ENCODE results near the gene GLCCI1. TPM values are rescaled to one million over a fixed set of nuclear protein-coding genes. Genes with fewer than 3 reads are reported as not detected.

GLCCI1 gene
- total RNA-seq, 2 donors from 2014 or later: 7.5 to 8.3 TPM

DNA sequence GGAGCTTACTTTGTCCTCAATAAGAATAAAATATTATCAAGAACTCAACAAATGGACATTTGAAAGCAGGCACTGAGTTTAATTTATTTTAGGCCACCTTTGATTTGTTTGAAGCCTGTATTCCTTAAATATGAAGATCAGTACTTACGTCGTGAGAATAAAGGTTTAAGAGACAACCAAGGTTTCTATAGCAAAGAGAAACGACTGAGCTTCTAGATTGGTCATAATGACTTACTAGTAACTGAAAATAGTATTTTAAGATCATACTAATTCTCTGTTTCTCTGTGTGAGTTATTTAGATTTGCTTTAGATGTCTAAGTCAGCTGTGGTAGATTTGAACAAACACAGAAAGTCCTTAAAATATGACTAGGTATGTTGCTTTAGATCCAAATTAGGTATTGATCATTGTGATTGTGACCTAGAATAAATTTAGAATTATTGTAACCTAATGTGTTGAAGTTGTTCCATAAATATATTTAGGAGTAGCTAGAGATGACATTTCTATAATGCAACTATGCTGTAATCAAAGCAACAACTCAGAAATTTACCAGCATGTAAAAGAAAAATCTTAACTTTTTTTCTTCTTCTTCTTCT, 2.4 kb upstream of the GLCCI1 start:
- intact Hi-C loops (cut with DNase I): no loop called here
- TF ChIP-seq, protein P1, sequence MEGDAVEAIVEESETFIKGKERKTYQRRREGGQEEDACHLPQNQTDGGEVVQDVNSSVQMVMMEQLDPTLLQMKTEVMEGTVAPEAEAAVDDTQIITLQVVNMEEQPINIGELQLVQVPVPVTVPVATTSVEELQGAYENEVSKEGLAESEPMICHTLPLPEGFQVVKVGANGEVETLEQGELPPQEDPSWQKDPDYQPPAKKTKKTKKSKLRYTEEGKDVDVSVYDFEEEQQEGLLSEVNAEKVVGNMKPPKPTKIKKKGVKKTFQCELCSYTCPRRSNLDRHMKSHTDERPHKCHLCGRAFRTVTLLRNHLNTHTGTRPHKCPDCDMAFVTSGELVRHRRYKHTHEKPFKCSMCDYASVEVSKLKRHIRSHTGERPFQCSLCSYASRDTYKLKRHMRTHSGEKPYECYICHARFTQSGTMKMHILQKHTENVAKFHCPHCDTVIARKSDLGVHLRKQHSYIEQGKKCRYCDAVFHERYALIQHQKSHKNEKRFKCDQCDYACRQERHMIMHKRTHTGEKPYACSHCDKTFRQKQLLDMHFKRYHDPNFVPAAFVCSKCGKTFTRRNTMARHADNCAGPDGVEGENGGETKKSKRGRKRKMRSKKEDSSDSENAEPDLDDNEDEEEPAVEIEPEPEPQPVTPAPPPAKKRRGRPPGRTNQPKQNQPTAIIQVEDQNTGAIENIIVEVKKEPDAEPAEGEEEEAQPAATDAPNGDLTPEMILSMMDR (IDR thresholded peaks at IDR 0.05): no peak
- H3K9me3 ChIP-seq: no peaks in the 10 kb centered on the region
- no peak overlapping the region for H3K27ac ChIP-seq
- H3K4me1 ChIP-seq: no peaks in the 10 kb centered on the region
- H3K4me3 ChIP-seq: no peak overlapping the region
- no peaks in the 10 kb centered on the region for H3K27me3 ChIP-seq
- H3K36me3 ChIP-seq: no peaks in the 10 kb centered on the region
- H3K9ac ChIP-seq (ENCODE audit: low read depth in 2 of 2, low read length in 2 of 2): no peak overlapping the region
- DNase-seq: no peak

DNA sequence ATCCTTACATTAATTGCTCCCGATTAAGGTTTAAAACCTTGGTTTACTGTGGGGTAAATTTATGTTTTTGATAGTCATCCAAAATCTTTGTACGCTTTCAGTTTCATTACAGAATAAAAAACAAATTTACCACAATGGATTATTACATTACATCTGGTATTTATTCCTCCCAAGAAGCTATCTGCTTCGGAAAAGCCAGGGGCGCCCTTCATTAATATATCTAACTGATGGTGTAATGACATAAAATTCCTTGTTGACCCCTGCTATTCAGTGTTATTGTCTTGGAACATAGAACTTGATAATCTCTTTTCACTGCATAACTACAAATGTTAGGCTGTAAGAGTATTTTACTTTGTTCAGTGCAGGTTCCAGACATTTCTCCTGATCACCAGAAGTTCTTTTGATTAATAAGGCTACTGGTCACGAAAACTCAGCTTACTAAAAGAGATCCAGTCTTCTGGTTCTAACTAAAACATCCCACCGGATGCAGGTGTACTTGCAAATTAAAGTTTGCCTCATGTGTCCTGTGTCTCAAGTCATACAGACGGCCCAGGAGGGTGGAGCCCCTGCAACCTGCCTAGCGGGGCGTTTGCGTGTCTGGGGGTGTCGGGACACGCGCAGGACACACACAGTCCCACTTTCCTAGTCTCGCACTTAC, 581 bp upstream of the GLCCI1 start:
- Histone ChIP-seq H3K27me3 (no peaks in the 10 kb centered on the region), H3K27ac (peak overlapping the region; percentile 27), H3K36me3 (no peaks in the 10 kb centered on the region), H3K9ac (ENCODE audit: low read depth in 2 of 2, low read length in 2 of 2) (peak overlapping the region; percentile 32 to 89), H3K9me3 (no peaks in the 10 kb centered on the region), H3K4me1 (no peaks in the 10 kb centered on the region), H3K4me3 (peak overlapping the region; percentile 92)
- TF ChIP-seq, protein P1 (IDR thresholded peaks at IDR 0.05): no peak
- intact Hi-C loops (cut with DNase I): no loop called here
- no peak for DNase-seq

DNA sequence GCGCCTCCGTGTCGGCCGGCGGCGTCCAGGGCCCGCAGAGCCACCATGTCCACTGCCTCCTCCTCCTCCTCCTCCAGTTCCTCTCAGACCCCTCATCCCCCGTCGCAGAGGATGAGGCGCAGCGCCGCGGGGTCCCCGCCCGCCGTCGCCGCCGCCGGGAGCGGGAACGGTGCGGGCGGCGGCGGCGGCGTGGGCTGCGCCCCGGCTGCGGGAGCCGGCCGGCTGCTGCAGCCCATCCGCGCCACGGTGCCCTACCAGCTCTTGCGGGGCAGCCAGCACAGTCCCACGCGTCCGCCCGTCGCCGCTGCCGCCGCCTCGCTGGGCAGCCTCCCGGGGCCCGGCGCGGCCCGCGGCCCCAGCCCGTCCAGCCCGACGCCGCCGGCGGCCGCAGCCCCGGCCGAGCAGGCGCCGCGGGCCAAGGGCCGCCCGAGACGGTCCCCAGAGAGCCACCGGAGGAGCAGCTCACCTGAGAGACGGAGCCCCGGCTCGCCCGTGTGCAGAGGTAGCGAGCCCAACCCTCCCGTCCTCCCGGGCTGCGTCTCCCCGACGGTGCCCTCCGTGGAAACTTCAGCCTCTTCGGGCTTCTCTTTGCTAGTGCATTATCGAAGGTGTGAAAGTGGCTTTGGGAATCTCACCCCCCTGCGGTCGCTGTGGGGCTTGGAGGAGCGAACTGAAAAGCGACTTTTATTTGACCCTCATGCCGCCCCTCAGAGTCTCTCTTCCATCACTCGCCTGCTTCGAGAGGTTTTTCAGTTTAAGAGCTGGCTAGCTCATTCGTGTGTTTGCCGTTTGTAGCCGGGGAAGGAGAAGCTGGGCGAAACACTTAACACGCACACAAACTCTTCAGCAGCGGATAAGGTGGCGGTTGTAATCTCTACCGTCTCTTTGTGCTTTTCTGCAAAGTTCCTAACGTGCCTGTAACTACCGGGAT, 975 bp downstream of the GLCCI1 start:
- intact Hi-C loops (cut with DNase I): no loop called here
- H3K27ac ChIP-seq: peak overlapping the region; percentile 98
- peak overlapping the region; percentile 92 for H3K4me3 ChIP-seq
- no peaks in the 10 kb centered on the region for H3K4me1 ChIP-seq
- peak overlapping the region; percentile 89 to 94 for H3K9ac ChIP-seq (ENCODE audit: low read depth in 2 of 2, low read length in 2 of 2)
- H3K36me3 ChIP-seq: no peaks in the 10 kb centered on the region
- TF ChIP-seq, protein P1 (IDR thresholded peaks at IDR 0.05): no peak
- peak; percentile 56 for DNase-seq
- no peaks in the 10 kb centered on the region for H3K9me3 ChIP-seq
- no peaks in the 10 kb centered on the region for H3K27me3 ChIP-seq

GRCh38 chr7:7970237-7970530, 1.6 kb downstream of the GLCCI1 start:
- DNase-seq: no peak
- Histone ChIP-seq H3K4me1 (no peaks in the 10 kb centered on the region), H3K27ac (peak overlapping the region; percentile 68), H3K9ac (ENCODE audit: low read depth in 2 of 2, low read length in 2 of 2) (peak overlapping the region in 1 of 2 donors; percentile 77), H3K4me3 (peak overlapping the region; percentile 63), H3K27me3 (no peaks in the 10 kb centered on the region), H3K9me3 (no peaks in the 10 kb centered on the region), H3K36me3 (no peaks in the 10 kb centered on the region)
- TF ChIP-seq, protein P1 (IDR thresholded peaks at IDR 0.05): no peak
- intact Hi-C loops (cut with DNase I): no loop called here

DNA sequence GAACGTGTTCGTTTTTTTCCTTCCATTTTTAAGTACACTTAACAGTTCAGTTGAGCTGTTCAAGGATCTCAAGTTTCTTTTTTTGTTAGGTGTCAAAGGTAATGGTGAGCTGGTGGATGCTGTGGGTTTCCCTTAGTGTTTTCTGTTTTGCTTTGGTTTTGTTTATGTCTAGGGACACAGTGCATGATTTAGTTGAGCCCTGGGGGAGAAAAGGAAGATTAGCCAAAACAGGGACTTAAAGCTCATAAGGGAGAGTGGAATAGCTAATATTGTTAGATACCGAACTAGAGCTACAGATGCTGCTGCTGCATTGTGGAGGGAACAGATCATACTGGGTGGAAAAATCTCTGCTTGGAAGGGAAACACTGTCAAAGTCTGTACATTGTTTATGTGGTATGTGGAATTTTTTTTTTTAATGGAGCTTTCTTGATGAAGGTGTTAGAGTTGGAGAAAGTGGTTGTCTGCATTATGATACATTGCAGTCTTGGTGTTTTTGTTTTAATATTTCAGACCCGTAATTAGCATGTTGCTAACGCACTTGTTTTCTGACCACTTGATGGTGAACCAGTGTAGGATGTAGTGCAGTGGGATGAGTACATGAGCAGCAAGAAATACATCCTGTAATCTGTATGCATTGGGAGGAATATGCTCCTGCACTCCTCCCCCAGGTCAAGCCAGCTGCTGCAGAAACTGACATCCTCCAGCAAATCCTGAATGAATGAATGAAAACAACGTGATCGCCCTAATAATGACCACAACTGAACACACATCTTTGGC, 2.1 kb downstream of the GLCCI1 start:
- peak; percentile 21 for DNase-seq
- H3K27ac ChIP-seq: peak overlapping the region; percentile 68

More for the DNA sequence above, 2.1 kb downstream of the GLCCI1 start:
- intact Hi-C loops (cut with DNase I): no loop called here
- no peaks in the 10 kb centered on the region for H3K36me3 ChIP-seq
- TF ChIP-seq, protein P1 (IDR thresholded peaks at IDR 0.05): no peak
- no peaks in the 10 kb centered on the region for H3K9me3 ChIP-seq
- no peaks in the 10 kb centered on the region for H3K4me1 ChIP-seq
- no peaks in the 10 kb centered on the region for H3K27me3 ChIP-seq
- H3K4me3 ChIP-seq: peak overlapping the region; percentile 63
- peak overlapping the region; percentile 36 to 42 for H3K9ac ChIP-seq (ENCODE audit: low read depth in 2 of 2, low read length in 2 of 2)

Measured in colonic mucosa (tissue), 4 donors.